ENCODE results near the gene TLX2.
A peak's percentile ranks its signal among the peaks of the same experiment; 100 is the strongest.

TLX2 gene

DNA sequence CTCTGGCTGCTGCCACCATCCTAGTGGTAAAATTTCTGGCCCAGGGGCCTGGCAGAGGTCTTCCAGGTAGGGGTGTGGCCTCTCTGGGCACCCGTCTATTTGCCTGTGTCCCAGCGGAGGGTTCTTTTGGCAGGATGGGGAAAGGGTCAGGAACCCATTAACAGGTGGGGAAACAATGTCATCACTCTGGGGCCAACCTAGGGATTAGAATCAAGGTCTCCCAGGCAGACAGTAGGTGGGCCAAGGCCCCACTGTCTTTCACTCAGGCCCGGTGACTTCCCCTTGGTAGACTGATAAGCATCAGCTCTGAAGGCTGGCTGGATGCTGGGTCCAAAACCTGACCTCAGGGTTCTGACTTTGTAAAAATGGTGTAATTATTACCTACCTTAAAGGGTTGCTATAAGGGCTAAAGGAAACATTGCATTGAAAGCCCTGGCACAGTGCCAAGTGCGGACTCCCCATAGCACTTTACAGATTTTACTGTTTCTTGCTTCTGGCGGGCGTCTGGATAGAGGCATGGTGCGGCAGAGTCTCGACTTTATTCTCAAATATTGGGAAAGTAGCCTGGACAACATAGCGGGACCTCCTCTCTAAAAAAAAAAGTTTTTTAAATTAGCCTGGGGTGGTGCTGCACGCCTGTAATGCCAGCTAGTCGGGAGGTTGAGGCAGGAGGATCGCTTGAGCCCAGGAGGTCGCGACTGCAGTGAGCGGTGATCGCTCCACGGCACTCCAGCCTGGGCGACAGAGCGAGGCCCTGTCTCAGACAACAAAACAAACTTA is 17.1 kb upstream of the TLX2 start:
- DNase-seq (ENCODE audit: low read depth) = no peak

GRCh38 chr2:74497777-74498499 is 16.3 kb upstream of the TLX2 start:
- no peak for DNase-seq (ENCODE audit: low read depth)

- no peak for DNase-seq (ENCODE audit: low read depth)
These were observed 15.6 kb upstream of the TLX2 start for GRCh38 chr2:74498500-74499266.

GRCh38 chr2:74499267-74499939 is 14.8 kb upstream of the TLX2 start, which contains the start of gene LBX2:
Gene LBX2 (minus strand): TSS chr2:74499603. CDS start chr2:74499537, 66 bp downstream.
- no peak for DNase-seq (ENCODE audit: low read depth)

GRCh38 chr2:74499940-74500577 is 14.2 kb upstream of the TLX2 start:
- no peak for DNase-seq (ENCODE audit: low read depth)

DNA sequence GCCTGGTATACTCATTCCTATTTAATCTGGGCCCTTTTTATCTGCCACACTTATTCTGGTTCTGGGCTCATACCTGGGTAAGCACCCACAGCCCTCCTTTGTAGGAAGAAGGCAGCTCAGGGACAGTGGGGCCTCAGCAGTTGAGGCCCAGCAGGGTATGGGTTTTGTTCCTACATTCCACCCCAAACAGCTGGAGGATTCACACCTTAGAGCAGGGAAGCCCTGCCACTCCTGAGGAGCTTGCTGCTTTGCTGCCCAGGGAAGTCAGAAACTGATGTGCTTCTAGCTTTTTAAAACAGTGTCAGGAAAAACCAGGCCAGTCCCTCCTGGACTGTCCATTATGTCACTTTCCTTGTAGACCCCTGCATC is 13.7 kb upstream of the TLX2 start:
- DNase-seq (ENCODE audit: low read depth) = no peak

DNA sequence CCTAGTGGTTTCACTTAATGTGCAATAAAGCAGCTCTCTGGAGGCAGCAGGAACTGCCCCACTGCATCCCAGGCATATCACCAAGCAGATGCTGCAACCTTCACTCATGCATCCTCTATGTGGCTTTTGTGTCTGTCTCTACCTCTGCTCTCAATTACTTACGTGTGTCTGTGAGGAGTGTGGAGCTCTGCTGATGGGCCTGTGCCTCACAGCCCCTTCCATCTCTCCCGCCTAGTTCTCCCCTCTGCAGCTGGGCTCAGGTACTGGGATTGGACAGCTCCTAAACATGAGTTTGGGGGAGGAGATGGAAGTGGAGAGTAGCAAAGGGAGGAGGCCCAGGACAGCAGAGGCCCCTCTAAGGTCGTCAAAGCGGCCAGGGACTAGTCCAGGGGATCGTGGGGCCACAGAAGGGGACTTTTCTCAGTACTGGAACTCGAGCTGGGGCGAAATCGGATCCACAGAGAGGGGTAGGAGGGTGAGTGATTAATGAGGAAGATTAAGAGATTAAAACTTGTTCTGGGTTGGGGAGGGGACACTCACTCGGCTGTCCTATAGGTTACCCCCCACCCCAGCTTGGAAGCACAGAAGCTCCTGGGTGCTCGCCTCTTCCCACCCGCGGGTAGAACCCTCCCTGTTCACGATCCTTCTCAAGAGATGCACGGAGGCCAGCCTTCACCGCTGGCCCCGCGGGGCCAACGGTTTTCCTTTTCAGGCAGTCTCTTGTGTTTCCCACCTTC is 12.7 kb upstream of the TLX2 start:
- DNase-seq (ENCODE audit: low read depth) = no peak

DNA sequence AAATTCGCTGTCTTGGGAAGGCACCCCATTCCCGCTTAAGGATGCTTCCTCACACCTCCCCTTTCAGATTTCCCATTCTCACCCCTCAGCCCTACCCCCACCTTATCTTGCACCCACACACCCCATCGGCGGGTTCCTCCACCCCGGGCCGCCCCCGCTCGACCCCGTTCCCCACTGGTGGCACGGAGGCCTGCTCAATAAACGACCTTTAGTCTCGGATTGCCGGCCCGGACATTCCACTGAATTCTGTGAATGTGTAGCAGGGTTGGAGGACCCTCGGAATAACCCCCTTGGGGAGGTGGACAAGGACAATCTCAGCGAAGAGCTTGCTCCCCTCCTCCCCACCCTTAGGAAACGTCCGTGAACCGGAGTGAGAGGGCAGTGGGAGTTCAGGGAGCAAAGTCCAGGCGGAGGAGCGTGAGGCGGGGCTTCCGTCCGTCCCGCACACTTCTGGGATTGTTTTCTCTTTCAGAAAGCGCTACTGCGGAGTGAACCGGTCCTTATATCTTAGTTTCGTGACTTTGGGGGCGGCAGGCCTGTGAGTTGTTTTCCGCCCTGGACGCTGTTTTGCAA is 12.0 kb upstream of the TLX2 start:
- DNase-seq (ENCODE audit: low read depth) = no peak

DNA sequence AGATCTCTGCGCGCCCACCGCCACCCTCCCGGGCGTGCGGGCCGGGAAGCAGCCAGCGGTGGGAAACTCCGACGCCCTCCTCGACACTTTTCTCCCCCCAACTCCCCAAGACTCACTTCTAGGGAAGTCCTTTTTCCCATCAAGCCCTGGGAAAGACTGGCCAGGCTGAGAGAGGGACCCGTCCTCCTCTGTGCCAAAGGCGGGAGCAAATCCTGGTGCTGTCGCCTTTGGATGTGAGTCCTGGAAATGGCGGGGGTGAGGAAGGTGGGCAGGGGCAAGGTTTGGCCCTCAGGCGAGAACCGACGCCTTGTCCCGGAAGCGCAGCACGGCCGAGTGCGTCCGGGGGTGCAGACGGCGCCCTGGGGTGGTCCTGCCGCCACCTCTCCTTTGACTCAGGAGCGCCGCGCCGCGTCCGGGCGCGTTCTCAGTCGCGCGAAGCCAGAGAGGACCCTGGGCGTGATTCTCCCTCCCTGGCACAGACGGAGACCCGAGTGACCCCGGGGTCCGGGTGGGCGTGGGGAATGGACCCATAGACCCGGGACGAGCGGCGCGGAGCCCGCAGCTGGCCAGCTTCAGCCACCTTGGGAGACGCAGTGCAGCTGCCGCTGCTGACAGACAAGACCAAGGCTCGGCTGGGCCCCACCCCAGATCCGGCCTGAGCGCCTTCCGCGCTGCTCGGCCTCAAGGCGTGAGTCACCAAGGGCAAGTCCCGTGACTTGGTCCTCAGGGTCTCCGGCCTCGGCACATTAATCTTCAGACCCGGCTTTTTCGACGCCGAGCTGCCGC is 11.3 kb upstream of the TLX2 start:
- no peak for DNase-seq (ENCODE audit: low read depth)

GRCh38 chr2:74503506-74504475 is 10.5 kb upstream of the TLX2 start:
- DNase-seq (ENCODE audit: low read depth) = no peak

DNA sequence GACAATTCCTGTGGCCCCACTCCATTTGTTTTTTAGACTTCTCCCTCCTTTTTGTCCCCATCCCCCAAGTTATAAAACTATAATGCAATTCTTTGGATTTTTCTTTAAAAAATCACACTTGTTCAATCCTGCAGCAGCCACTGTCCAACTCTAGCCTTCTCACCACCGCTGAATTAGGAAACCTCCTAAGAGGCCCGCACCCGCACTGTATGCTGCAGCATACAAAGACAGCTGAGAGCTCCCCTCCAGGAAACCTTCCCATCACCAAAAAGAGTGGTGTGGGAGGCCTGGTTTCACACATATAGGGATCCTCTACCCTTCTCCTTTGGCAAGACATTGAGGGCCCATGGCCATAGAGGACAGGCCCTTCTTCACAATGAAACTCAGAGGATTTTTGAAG is 9.7 kb upstream of the TLX2 start:
- DNase-seq (ENCODE audit: low read depth) = no peak

DNA sequence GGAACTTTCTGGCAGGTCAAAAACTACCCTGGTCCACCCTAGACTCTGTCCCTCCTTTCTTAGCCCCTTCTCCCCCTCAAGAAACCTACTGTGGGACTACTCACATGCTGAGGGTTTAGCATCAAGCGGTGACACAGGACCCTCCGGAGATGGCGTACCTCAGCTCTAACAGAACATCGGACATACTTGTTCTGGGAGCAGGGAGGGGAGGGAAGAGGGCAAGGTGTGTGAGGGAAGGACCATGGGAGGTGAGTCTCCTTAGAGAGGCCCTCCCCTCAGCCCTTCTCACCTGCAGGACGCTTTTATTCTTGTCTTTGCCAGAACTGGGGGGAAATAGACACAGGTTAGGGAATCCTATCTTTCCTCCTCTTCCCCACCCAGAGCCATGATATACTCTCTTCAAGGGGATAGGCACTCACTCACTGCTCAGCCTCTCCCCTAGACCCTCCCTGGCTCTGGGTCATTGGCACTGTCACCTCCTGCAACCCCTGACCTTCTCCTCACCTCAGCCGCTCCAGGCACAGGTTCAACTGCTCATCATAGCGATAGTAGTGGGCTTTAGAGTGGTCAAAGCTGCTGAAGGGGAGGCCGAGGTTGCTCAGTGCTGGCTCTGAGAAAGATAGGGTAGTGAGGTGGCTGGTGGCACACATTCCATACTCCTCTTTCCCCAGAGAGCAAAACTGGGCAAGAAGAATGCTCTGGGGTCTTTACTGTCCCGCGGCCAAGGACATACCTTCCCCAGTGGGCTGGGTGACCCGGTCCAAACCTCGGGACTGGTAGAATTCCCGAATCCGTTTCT is 8.6 kb upstream of the TLX2 start:
- no peak for DNase-seq (ENCODE audit: low read depth)

DNA sequence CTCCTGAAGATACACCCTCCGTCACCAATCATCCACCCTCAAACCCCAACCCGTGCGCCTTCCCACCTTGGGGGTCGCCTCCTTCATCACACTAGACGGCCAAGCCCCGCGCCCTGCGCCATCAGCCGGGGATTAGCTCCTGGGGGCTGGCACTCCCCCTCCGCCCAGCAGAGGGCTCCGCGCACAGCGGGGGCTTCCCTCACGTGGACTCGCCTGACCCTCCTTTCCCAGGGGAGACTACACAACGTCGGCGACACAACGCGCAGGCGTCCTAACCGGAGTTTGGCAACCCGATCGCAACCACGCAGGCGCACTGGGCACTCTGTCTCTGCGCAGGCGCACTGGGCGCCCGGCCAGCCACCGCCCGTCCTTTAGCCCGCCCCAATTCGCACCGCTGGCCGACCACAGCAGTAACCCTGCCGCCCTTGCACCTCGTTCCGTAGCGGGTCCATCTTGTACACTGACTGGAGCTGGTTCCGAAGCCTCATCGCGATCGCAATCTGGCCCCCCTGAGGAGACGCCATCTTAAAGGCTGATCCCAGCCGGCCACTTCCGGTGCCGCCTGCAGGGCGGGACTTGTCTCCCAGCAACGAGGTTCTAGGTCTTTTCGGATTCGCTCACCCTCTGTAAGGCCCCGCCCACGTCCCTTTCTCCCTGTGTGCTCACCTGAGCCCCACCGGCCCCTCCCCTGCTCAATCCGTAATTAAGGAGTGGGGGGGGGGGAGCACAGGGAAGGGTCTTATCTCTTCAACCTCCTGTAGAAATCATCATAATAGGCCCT is 6.9 kb upstream of the TLX2 start, which contains the start of gene PCGF1:
Gene PCGF1, minus strand, starts transcription at position 551 of the 781 bp plus-strand sequence. Its CDS starts 27 bp downstream, at position 524.
- DNase-seq (ENCODE audit: low read depth) = peak; percentile 99

DNA sequence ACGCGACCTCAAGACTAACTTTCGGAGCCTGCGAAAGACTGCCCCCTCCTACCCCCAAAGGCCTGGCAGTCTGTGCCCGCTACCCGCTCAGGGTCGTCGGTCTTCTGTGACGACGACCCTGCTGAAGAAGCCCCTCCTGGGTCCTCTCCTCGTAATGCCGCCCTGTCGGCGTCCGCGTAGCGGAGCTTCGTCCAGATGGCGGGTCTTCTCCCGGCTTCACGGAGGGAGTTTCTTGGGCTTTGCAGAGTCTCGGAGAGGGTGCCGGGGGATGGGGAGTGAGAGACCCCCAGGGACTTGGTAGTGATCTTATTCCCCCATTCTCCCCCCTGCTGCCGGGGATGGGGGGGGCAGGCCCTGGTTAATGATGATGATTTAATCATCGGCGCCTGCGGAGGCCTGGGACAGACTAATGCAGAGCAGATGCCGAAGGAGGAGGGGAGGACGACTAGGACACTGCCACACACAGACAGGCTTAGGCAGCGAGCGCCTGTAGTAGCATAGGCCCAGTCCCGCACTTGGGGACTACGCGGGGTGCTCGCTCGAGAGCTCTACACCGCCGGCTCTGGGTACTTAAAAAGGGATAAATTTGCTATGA is 6.2 kb upstream of the TLX2 start:
- DNase-seq (ENCODE audit: low read depth) = no peak

GRCh38 chr2:74510272-74510671 is 4.0 kb upstream of the TLX2 start:
- no peak for DNase-seq (ENCODE audit: low read depth)

All from activated T-cell treated with anti-CD3 and anti-CD28 coated beads for 24 hours (primary cell).